Activated CD4-positive, alpha-beta T cell treated with anti-CD3 and anti-CD28 coated beads for 1 hour (primary cell): ENCODE measurements around the gene HSPA9.

ENCODE experiments used
- DNase-seq: peaks from one replicate; pipeline ENCODE4 v3.0.0-alpha.2; 2020

HSPA9 gene

GRCh38 chr5:138594305-138595058, 19.3 kb upstream of the HSPA9 start:
- DNase-seq, result no peak

GRCh38 chr5:138588013-138588788, 13.0 kb upstream of the HSPA9 start:
- DNase-seq, result no peak

- DNase-seq, result no peak
Measured at GRCh38 chr5:138585157-138585556, 10.0 kb upstream of the HSPA9 start.

- DNase-seq, result no peak
Measured at GRCh38 chr5:138583984-138584637, 8.9 kb upstream of the HSPA9 start.

GRCh38 chr5:138582959-138583358, 7.8 kb upstream of the HSPA9 start:
- no peak for DNase-seq

DNA sequence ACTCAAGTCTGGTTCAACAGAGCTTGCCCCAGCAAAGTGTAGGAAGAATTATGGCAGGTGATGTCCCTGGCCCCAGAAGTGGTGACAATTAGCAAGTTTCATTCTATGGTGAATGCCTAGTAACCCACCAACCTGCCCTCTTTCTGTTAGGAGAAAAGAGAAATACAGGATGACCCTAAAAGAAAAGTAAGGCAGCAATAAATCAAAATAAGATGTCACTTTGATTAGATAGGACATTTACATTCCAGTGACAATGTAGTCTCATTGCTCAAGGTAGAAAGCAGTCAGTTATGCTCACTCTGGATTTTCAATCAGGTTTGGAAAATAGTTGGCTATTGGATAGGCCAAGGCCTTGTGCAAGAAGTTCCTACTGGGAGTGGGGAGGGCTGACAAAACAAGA, 5.6 kb upstream of the HSPA9 start:
- DNase-seq, result no peak

DNA sequence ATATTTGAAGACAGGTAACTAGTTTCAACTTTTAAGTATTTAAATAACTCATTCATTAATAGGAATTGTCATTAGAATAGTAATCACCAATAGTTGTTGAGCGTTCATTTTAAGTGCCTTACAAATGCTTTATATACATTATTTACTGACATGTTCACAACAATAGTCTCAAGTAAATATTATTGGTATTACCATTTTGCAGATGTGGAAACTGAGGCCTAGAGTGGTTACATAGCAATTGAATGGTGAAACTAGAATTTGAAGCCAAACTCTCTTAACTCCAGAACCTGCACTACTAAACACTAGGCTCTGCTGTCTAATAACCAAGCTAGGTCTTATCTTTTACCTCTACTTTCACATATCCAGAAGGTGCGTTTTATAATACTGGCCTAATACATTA, 4.8 kb upstream of the HSPA9 start:
- DNase-seq, result no peak

DNA sequence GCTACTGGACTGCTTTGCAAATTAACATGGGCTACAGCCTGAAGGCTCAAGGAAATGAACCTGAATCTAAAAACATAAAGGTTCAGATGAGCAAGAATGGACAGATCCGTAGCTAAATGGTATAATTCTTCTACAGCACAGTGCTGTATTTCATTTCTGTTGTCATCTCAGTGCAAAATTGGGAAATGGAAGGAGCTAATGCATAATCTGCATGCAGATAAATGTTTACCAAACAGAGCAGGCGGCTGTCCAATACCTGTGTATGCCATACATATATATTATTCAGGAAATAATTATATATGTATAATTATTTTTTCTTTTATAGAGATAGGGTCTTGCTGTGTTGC, 4.3 kb upstream of the HSPA9 start:
- no peak for DNase-seq

DNA sequence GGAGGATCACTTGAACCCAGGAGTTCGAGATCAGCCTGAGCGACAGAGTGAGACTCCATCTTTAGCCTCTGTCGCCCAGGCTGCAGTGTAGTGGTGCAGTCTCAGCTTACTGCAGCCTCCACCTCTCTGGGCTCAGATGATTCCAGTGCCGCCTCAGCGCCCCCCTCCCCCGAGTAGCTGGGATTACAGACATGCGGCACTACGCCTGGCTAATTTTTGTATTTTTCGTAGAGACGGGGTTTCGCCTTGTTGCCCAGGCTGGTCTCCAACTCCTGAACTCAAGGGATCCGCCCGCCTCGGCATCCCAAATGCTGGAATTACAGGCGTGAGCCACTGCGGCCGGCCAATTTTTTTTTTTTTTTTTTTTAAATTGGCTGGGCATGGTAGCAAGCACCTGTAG, 2.3 kb upstream of the HSPA9 start:
- DNase-seq, result no peak

DNA sequence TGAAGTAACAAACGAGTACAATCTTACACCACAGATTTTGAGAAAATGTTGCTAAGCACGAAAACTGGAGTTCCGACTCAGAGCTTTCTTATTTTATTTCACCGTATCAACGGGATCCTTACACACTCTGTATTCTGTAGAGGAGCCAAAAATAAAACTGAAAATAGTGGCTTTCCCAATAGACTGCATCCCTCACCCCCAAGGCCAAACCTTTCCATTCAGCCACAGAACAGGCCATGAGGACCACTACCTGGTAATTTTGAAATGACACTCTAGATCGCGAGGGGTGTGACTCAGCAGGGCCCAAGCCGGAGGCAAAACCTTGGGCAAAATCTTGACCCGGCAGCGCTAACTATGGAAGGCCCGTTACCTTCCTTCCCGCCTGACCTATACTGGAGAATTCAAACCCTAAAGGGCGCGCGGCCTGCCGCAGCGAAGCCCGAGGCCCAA, 432 bp downstream of the HSPA9 start:
- DNase-seq, result no peak

DNA sequence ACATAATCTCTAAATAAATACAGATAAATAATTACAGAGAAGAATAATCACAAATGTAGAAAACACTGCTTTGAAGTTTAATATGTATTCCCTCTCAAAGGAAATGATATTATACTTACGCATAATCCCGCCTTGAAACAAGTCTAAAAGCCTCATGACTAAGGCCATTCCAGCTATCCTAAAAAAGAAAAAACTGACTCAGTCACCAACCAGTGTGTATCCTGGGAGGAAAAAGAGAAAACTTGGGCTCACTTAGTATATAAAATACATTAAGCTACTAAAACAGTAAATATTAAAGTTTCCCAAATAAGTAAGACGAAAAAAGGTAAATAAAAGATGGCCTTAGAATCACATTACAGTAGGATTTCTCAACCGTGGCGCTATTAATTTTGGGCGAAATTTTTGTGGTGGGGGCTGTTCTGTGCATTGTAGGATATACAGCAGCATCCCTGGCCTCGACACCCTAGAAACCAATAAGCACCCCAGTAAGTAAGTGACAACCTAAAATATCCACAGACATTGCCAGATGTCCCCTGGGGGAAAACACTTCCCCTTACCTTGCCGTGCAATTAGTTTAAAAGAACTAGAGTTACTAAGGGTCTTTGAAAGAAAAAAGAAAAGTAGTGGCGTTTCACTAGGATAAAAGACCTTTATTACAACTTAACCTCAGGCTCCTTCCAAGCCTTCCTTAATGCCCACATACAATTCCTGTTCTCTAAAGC, 1.1 kb downstream of the HSPA9 start:
- no peak for DNase-seq

GRCh38 chr5:138573223-138573622, 2.0 kb downstream of the HSPA9 start:
- DNase-seq, result no peak

DNA sequence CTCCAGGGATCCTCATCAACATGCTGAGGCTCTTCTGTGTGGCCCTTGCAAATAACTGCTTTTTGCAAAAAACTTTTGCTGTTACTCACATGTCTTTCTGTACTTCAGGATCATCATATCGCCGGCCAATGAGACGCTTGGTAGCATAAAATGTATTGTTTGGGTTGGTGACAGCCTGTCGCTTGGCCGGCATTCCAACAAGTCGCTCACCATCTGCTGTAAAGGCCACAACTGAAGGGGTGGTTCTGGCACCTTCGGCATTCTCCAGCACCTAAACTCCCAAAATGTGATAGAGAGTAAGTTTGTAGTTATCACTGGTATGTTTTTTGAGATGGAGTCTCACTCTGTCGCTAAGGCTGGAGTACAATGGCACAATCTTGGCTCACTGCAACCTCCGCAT, 4.3 kb downstream of the HSPA9 start:
- DNase-seq, result no peak

DNA sequence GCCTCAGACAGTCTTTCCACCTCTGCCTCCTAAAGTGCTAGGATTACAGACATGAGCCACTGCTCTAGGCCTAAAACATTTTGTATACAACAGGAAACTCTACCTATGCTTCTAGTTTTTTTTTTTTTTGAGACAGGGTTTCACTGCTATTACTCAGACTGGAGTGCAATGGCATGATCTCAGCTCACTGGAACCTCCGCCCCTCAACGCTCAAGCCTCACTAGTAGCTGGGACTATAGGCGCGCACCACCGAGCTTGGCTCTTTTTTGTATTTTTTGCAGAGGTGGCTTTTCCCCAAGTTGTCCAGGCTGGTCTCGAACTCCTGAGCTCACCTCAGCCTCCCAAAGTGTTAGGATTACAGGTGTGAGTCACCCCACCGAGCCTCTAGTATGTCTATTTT, 5.4 kb downstream of the HSPA9 start:
- DNase-seq, result no peak

GRCh38 chr5:138568061-138568824, 7.0 kb downstream of the HSPA9 start:
- no peak for DNase-seq

- DNase-seq, result no peak
Measured at GRCh38 chr5:138566792-138567191, 8.4 kb downstream of the HSPA9 start.

DNA sequence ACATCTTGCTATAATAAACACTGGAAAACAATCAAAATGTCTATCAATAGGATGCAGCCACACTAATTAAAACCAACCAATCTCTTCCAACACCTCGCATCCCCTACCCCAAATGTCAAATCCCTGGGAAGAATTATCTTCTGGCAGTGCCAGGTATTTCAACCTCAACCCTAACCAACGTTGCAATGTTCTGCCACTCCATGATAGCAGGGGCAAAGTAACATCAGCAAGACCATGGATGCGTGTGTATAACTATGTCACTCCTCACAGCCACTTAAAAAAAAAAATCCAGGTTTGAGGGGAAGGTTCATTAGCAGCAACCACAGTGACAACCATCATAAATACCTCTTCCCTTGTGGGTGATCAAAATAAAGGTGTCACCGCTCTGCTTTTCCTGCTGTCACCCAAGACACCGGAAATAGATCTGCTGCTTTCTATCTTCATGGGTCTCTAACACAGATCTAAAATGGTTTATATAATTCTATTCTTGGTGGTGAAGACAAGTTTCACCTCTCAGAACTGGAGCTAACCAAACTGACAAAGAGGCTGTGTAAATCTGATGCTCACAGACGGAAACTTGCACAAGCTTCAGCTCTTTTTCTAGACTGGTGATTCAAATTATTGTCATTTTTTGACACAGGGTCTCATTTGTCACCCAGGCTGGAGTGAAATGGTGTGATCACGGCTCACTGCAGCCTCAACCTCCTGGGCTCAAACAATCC, 9.9 kb downstream of the HSPA9 start:
- no peak for DNase-seq

DNA sequence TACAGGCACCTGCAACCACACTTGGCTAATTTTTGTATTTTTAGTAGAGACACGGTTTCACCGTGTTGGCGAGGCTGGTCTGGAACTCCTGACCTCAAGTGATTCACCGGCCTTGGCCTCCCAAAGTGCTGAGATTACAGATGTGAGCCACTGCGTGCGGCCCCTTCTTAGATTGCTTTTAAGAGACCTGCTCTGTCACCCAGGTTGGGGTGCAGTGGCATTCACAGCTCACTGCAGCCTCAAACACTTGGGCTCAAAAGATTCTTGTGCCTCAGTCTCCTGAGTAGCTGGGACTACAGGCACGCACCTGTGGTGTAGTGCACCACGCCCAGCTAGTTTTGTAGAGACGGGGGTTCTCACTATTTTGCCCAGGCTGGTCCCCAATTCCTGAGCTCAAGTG, 11.0 kb downstream of the HSPA9 start:
- no peak for DNase-seq

- DNase-seq, result no peak
Measured at GRCh38 chr5:138563340-138564118, 11.7 kb downstream of the HSPA9 start.

DNA sequence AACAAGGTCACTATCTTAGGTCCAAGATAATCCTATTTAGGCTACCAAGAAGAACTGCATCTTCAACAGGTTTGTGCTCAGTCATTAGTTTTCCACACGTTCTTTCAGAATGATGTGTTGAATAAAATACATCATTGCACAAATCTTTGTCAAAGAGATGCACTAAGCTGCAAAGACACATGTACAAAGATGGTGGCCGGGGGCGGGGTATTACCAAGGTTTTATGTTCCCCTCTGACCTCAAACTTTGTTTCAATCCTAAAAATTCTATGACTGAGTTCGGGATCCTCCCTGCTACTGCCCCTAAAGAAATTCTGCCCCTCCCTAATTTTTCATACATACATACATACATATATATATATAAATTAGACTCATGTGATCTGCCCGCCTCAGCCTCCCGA, 14.2 kb downstream of the HSPA9 start:
- no peak for DNase-seq

DNA sequence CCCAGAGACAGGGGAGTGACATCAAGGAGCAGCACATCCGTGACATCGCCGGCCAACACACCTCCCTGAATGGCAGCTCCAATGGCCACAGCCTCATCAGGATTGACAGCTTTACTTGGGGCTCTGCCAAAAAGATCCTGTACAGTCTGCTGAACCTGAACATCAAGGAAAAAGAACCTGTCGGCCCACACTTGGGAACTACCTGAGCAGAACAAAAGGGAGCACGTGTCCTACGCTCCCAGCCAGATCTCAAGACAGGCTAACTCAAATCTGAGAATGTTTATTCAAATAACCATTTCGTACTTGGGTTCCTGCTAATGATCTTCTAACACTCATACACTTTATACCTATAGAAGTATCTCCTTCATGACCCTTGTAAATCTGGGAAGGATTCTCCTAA, 15.3 kb downstream of the HSPA9 start:
- DNase-seq, result no peak
